NCI-H187 (cell line): ENCODE results near the gene ELL.

Experiments used
- DNase-seq, 2 experiments: peaks; one replicate each; lab custom pipeline; 2025; lab: John Stamatoyannopoulos, UW

Gene ELL

DNA sequence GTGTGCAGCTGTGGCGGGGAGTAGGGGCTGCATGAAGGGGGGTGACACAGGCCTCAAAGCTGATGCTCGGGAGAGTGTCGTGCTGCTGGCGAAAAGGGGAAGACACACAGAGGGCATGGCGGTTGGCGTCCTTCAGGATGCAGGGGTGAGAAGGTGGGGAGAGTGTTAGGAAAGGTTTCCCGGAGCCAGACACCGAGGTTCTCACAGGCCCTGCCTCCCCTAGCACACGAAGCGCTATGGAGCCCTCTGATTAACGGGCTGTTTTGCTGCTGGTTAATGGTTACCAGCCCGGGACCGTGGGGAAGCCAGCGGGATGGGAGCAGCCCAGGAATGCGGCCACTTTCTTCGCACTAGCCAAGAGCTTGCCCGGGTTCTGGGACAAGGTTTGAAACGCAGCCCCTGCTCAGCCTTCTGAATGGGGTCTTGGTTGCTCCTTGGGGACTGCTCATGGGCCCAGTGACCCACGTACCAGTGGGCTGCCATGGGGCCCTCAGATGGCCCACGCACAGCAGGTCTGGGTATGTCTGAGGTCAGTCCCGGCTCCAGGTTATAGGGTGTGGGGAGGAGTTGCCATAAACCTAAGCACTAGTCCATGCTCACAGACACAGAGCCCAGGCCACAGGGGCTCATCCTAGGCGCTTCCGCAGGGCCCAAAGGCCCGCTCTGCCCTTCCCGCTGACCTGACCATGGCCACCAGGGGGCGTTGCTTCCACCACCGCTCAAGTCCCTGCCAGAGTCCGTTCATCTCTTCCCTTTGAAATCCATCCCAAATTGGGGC is 52.6 kb downstream of the ELL start:
- DNase-seq = no peak

DNA sequence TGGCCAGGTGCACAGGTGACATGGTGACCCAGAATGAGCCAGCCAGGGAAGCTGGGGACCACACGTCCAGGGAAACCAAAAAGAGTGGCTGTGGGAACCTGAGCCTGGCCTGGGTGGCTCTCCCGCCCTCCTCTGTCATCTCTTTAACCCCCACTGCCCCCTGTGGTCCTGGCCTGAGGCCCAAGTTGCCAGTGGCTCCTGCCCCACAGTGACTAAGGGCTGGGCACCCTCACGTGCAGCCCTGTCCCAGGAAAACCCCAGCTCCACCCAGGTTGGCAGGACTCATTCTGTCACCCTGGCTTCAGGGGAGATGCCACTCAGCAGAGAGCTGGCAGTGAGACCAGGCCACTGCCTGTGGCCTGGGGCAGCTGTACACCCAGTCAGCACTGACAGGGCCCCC is 53.4 kb downstream of the ELL start:
- DNase-seq = no peak

DNA sequence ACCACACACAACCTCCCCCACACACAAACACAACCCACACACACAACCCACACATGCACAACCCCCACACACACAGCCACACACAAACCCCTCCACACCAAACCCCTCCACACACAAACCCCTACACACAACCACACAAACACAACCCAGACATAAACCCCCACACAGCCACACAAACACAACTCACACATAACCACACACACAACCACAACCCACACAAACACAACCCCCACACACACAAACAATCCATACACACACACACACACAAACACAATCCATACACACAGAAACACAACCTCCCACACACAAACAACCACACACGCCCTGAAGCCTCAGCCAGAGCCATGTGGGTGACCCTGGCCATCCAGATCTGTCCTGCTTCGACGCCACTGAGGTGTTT is 53.9 kb downstream of the ELL start:
- DNase-seq = no peak

- no peak for DNase-seq
Observed at GRCh38 chr19:18466354-18466753, 55.5 kb downstream of the ELL start.

DNA sequence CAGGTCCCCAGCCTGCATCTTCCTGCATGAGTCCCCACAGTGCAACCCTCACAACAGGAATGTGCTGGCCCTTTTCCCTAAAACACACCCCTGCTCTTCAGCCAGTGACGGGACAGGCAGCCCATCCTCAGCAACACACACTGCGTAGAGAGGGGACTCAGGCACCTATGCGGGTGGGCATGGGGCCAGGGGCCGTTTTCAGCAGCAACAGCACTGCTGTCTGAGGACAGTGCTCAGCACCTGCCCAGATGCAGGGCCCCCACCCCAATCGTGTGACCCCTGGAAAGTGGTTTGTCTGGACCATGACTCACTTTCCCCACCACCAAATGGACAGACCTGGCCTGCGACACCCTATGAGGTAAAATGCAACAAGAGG is 55.9 kb downstream of the ELL start:
- DNase-seq = no peak

DNA sequence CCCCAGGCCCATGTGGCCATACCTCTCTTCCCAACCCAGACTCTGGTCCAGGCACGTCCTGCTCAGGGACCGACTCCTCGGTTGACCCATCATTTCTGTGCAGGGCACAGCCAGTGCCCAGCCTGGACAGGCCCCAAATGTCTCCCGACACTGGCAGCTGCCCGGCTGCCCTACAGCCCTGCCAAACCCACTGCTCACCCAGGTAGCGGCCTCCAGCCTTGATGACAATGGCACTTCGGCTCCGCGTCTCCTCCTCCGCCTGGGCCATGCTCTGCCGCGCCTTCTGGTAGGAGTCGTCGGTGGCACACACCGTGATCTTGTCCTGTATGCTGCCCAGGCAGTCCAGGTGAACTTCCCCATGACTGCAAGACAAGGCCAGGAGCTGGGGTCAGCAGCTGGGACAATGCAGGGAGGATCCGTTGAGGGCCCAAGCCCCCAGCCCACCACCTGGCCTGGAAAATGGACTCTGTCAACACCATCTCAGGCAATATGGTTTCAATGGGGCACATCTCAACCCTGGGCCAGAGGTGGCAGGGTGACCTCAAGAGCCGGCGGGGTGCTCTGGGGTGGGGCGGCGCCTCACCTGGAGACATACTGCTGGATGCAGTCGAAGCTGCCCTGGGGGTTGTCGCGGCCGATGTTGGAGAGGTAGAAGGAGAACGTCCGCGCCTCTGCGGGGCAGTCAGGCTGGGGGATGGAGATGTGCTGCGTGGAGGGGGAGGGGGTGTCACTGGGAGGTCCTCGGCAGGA is 56.5 kb downstream of the ELL start:
- no peak for DNase-seq

- peak in 1 of 2 experiments; percentile 5 for DNase-seq
Observed at GRCh38 chr19:18464646-18465045, 57.2 kb downstream of the ELL start.

GRCh38 chr19:18461471-18461870 is 60.4 kb downstream of the ELL start:
- DNase-seq = no peak

DNA sequence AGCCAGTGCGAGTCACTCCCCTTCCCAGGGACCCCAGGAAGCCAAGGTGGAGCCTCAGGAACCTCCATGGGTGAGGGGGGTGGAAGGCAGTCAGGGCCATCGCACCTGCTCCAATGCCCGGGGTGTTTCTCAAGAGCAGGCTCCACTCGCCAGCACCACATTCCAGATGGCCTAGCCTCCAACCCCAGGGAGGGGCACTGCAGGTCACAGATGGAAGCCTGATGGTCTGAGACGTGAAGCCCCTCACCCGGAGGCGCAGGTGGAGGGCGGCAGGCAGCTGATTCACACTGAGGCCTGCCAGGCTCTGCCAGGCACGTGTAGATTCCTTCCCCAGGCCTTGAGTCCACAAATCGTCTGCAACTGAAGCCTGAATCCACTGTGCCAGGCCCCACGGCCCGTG is 61.0 kb downstream of the ELL start:
- DNase-seq = no peak

DNA sequence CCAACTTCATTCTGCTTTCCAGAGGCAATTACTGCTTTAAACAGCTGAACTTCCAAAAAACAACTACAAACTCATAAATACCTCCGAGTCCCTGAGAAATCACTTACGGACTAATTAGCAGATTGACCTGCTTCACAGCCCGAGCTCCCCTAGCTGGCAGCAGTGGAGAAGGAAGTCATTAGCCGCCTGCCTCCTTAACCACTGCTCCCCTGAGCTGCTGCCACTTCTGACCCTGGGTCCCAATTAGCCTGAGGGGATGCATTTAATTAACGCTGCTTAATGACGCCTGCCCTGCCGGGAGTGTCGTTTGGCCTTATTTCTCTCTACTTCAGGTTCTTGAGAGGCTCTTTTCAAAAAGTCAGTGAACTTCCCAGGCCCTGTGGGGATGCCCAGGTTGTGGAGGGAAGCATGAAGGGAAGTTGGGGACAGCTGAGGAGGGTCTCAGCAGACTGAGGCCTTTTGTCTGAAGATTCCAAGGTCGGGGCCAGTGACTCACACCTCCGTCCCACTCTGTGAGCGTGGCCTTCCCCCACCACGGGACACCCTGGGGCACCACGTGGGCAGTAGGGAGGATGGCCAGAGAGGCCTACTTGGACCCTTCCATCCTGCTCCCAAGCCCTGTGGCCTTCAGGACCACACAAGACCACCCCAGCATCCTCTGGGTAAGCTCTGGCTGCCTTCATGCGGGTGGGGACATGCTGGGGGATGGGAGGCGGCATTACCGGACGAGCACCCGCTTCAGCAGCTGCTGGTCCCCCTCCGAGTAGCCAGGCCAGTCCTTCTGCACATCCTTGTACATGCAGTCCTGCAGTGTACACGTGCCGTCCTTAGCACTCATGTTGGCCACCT is 64.2 kb downstream of the ELL start:
- no peak for DNase-seq

DNA sequence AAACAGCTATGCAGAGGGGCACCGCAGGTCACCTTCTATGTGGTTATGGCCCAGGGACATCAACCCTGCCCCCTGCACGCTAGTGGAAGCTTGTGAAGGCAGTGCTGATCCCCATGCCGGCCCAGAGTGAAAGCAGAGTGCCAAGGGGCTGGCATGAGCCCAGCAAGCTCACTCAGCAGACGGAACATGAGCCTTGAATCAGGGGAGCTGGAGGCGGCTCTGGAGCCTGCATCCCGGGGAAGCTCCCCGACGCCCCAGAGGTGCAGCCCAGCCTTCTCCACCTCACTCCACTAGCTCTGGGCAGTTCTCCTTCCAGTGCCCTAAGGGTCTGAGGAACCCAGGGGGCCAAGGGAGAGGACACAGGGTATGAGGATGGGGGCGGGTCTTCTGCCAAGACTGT is 64.9 kb downstream of the ELL start:
- DNase-seq = no peak

- DNase-seq = no peak
Observed at GRCh38 chr19:18456279-18456678, 65.6 kb downstream of the ELL start.

GRCh38 chr19:18453269-18454024 is 68.4 kb downstream of the ELL start:
- DNase-seq = no peak

DNA sequence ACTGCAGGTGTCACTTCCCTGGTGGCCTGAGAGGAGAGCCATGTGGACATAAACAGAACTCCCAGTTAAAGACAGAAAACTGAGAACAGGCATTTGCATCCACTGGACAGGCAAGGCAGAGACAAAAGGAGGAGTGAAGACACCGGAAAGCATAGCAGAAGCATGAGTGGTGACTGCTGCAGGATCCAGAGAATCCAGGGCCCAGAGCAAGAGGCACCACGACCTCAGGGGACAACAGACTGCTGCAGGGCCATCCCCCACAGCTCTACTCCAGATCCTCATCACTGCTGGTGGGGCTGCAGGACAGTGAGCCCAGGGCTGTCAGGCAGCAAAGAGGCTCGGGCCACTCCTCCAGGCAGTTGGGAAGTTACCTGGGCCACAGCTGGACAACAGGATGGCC is 69.5 kb downstream of the ELL start:
- DNase-seq = no peak

GRCh38 chr19:18450931-18451836 is 70.7 kb downstream of the ELL start:
- DNase-seq = peak in 1 of 2 experiments; percentile 27

DNA sequence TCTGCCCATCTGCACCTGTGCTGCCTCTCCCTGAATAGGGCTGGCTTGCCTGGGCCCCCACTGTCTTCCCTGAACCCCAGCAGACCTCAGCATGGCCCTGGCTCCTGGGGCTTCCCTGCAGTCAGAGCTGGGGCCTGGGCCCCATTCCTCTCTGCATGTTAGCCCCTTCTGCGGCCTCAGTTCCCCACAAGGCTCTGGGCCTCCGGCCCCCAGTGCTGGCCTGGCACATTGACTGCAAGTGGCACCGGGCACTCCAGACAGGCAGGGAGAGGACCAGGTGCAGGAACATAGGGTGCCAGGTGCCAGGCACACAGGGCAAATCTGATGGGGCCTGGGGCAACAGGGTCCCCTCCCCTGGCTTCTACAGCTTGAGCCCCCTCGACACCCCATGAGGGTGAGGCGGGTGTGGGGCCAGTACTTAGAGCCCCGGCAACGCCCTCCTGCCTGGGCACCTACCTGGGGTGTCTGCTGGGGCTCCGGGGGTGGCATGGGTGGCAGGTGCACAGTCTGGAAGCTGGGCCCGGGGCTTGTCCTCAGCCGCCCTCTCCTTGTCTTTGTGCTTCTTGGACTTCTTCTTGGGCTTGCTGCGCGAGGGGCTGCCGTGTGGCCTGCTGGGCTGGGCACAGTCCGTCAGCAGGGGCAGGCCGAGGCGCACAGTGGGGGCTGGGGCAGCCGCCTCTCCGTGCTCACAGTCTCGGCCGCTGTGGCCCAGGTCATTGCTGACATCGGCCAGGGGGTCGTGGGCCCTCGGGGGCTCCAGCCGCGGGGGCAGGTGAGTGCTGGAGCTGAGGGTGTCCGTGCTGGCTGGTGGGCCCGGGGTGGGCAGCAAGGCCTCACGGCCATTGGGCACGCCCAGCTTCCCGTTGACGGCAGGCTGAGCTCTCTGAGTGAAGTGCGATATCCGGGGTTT is 71.6 kb downstream of the ELL start:
- no peak for DNase-seq

DNA sequence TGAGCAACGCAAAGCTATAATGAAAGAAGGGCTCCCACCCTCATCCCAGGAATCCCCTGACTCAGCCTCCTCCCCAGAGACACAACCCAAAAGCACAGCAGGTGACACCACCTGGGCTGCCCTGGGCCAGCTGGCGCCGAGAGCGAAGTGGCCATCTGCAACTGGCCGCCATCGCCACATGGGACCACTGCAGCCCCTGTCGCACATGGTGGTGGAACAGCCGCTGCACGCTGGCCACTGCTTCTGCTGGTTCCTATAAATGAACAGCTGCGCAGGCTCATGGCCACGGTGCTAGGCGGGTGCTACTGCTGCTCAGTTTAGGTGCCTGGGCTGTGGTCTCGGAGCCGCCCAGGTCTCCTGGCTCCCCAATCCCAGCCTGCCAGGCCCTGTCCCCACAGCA is 72.3 kb downstream of the ELL start:
- no peak for DNase-seq

DNA sequence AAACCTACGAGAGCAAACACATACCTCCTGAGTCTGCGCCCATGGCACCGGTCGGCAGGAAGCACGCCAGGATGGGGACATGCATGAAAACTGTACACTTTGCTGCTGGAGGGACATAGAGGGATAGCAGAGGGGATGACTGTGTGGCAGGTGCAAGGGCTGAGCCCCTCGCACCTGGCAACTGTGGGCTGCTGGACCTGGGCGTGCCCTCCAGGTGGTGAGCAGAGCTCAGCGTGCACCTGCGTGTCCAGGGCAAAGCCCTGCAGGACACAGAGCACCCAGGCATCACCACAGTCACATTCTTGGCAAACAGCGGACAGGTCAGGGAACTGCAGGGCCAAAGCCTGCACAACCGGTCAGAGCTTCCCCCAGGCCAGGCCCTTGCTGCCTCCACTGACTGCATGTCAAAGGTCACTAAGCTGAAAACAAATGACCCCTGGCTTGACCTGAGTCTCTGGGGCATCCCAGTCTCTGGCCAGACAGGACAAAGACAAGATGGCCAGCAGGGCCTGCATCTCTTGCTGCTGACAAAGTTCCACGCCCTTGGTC is 75.0 kb downstream of the ELL start:
- no peak for DNase-seq

DNA sequence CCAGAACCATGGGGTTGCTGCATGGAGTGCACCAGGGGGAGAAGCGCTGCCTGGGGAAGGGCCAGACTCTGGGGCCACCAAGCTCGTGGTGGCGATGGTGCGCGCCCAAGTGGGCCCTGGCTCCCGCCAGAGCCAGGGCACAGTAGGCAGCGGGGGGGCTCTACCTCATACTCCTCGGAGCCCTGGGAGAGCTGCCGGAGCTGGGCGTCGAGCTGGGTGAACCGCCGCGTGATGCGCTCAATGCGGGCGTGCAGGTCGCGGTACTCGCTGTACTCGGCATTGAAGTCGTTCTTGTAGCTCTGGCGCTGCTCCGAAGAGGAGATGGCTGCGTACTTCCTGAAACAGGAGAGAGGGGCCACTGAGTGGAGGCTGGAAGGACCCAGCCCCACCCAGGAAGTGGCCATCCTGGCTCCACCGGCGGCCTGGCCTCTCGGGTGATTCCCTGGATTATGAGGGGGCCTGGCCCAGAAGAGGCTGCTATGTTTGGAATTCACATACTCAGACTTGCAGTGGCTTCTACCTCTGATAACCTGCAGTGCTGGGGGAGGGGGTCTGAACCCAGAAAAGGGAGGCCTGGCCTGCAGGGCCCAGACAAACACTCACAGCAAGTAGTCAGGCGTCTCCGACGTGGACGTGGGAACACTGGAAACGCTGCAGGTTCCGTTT is 75.6 kb downstream of the ELL start:
- DNase-seq = no peak
